Body of pancreas (tissue), 4 donors: ENCODE measurements around the gene COL23A1.

Experiments used
- POLR2A ChIP-seq, 3 donors: fragments of 450-650 bp; IDR thresholded peaks; one replicate each; pipeline ENCODE4 v1.6.1; 2016; ENCODE audit warnings: antibody characterized with exemption in 3 of 3, mild to moderate bottlenecking in 2 of 3
- TF ChIP-seq, protein P1 (sequence below), 7 experiments: fragments of 450-650 bp in 4 of 7; fragments of 200-600 bp in 3 of 7; sonication (generic) in 3 of 7; IDR thresholded peaks; one replicate each; pipeline ENCODE4 v1.5.1; 2016 to 2019; ENCODE audit warnings: antibody characterized with exemption in 7 of 7

DNA sequence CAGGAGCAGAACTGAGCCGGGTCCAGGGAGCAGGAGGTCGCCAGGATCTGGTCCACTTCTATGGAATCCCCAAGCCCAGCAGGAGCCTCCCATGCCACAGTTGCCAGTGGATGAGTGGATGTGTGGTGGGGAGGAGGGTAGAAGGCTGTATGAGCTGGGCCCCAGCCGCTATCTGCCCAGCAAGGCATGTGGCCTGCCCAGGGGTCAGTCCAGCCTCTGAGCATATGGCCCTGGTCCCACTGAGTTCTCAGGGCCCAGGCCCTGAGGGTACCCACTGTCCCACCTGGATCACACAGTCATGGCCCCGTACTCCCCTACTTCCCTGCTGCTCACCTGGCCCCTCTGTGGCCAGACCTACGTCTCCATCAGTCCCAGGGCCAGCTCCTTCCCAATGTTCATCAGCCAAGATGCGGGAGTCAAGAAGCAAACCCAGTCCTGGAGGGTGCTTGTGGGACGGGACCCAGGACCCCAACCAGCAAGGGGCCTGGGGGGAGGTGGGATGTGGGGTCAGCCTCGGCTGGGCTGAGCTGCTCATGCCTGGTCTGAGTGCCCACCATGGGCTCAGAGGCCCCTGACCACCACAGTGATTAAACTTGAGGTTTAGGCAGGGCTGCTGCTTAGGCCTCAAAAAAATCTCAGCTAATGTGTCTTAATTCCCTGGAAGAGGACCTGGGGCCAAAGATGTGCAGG, 152.7 kb downstream of the COL23A1 start:
- TF ChIP-seq, protein P1, sequence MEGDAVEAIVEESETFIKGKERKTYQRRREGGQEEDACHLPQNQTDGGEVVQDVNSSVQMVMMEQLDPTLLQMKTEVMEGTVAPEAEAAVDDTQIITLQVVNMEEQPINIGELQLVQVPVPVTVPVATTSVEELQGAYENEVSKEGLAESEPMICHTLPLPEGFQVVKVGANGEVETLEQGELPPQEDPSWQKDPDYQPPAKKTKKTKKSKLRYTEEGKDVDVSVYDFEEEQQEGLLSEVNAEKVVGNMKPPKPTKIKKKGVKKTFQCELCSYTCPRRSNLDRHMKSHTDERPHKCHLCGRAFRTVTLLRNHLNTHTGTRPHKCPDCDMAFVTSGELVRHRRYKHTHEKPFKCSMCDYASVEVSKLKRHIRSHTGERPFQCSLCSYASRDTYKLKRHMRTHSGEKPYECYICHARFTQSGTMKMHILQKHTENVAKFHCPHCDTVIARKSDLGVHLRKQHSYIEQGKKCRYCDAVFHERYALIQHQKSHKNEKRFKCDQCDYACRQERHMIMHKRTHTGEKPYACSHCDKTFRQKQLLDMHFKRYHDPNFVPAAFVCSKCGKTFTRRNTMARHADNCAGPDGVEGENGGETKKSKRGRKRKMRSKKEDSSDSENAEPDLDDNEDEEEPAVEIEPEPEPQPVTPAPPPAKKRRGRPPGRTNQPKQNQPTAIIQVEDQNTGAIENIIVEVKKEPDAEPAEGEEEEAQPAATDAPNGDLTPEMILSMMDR (IDR thresholded peaks at IDR 0.05): no peak
- no peak for TF ChIP-seq POLR2A (IDR thresholded peaks at IDR 0.05)
